ENCODE measurements around the gene ARHGAP24.

DNA sequence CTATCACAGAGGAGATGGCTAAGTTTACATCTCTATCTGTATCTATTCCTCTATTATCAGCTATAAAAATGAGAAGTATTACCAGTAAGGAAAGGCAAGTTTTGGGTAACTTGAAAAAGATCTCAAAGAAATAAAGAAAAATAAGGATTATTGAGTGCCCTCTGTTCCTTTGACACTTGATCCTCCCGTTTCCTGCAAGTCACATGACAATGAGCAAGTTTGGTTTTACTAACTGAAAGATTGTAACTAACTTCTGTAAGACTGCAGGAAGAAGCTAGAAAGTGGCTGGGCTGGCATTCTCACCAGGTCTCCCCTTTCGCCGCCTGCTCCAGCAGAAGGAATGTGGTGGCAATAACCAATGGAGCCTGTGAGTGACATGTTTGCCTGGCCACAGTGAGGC, 59.2 kb downstream of the ARHGAP24 start:
- TF ChIP-seq POLR2A (IDR thresholded peaks at IDR 0.05) = no peak
- TF ChIP-seq, protein P1, sequence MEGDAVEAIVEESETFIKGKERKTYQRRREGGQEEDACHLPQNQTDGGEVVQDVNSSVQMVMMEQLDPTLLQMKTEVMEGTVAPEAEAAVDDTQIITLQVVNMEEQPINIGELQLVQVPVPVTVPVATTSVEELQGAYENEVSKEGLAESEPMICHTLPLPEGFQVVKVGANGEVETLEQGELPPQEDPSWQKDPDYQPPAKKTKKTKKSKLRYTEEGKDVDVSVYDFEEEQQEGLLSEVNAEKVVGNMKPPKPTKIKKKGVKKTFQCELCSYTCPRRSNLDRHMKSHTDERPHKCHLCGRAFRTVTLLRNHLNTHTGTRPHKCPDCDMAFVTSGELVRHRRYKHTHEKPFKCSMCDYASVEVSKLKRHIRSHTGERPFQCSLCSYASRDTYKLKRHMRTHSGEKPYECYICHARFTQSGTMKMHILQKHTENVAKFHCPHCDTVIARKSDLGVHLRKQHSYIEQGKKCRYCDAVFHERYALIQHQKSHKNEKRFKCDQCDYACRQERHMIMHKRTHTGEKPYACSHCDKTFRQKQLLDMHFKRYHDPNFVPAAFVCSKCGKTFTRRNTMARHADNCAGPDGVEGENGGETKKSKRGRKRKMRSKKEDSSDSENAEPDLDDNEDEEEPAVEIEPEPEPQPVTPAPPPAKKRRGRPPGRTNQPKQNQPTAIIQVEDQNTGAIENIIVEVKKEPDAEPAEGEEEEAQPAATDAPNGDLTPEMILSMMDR (IDR thresholded peaks at IDR 0.05) = no peak
- TF ChIP-seq EP300 (IDR thresholded peaks at IDR 0.05) = no peak
- no peak for TF ChIP-seq POLR2AphosphoS5 (IDR thresholded peaks at IDR 0.05)
